CD8-positive, alpha-beta memory T cell (primary cell): ENCODE measurements around the gene STK38L. TPM values are rescaled to one million over a fixed set of nuclear protein-coding genes. Genes with fewer than 3 reads are reported as not detected.

Source experiments
- CTCF ChIA-PET: fragments of 350-600 bp; sonication (Branson Sonifier 250); formaldehyde crosslinking; loops from one replicate; lab custom pipeline; 2021; ENCODE audit warnings: antibody characterized with exemption; lab: Charles Lee
- POLR2A ChIA-PET: fragments of 350-600 bp; sonication (Branson Sonifier 250); formaldehyde crosslinking; loops from one replicate; lab custom pipeline; 2021; ENCODE audit warnings: antibody characterized with exemption; lab: Charles Lee
- DNase-seq, 5 donors: peaks; one replicate each; pipeline versions ENCODE4 v3.0.0 to v3.0.0-alpha.2; 2020 to 2022; ENCODE audit warnings: mixed read lengths in 1 of 5
- H3K27ac ChIP-seq: one replicate; pipeline ENCODE4 v1.7.0; 2013; ENCODE audit warnings: low read depth, mild to moderate bottlenecking, low read length, moderate library complexity
- H3K27me3 ChIP-seq: 2 replicates; pipeline ENCODE4 v1.7.0; 2013; ENCODE audit warnings: low read length, mild to moderate bottlenecking; ENCODE audit not compliant: insufficient read depth, poor library complexity, severe bottlenecking
- H3K36me3 ChIP-seq: 2 replicates; pipeline ENCODE4 v1.7.0; 2013; ENCODE audit warnings: mild to moderate bottlenecking, low read length, moderate library complexity; ENCODE audit not compliant: insufficient read depth
- H3K4me1 ChIP-seq: 2 replicates; pipeline ENCODE4 v1.7.0; 2013; ENCODE audit warnings: mild to moderate bottlenecking, low read length, moderate library complexity; ENCODE audit not compliant: insufficient read depth
- H3K4me3 ChIP-seq: 2 replicates; pipeline ENCODE4 v1.7.0; 2013; ENCODE audit warnings: mild to moderate bottlenecking, low read length
- H3K9me3 ChIP-seq: 2 replicates; pipeline ENCODE4 v1.7.0; 2013; ENCODE audit warnings: mild to moderate bottlenecking, low read length
- H3K27ac Mint-ChIP-seq, 8 donors: one replicate each; pipeline ENCODE4 v1.8.0; 2020 to 2021; ENCODE audit warnings: mixed read lengths in 8 of 8, mild to moderate bottlenecking in 6 of 8, inconsistent platforms in 3 of 8, moderate library complexity in 3 of 8
- H3K27me3 Mint-ChIP-seq, 2 donors: one replicate each; pipeline ENCODE4 v1.8.0; 2020 to 2021; ENCODE audit warnings: mixed read lengths in 2 of 2, mild to moderate bottlenecking in 1 of 2, moderate library complexity in 1 of 2
- H3K36me3 Mint-ChIP-seq, 3 donors: one replicate each; pipeline ENCODE4 v1.8.0; 2020 to 2021; ENCODE audit warnings: mixed read lengths in 3 of 3, inconsistent platforms in 1 of 3, mild to moderate bottlenecking in 1 of 3
- H3K4me1 Mint-ChIP-seq, 3 donors: one replicate each; pipeline ENCODE4 v1.8.0; 2020 to 2021; ENCODE audit warnings: mixed read lengths in 3 of 3, inconsistent platforms in 1 of 3, mild to moderate bottlenecking in 1 of 3
- H3K4me3 Mint-ChIP-seq, 7 donors: one replicate each; pipeline ENCODE4 v1.8.0; 2020 to 2021; ENCODE audit warnings: mixed read lengths in 7 of 7, mild to moderate bottlenecking in 6 of 7, moderate library complexity in 4 of 7, inconsistent platforms in 2 of 7
- H3K9me3 Mint-ChIP-seq, 5 donors: one replicate each; pipeline ENCODE4 v1.8.0; 2020 to 2022; ENCODE audit warnings: mixed read lengths in 5 of 5, mild to moderate bottlenecking in 3 of 5, moderate library complexity in 2 of 5, inconsistent platforms in 1 of 5
- polyA plus RNA-seq: library from polyadenylated mRNA; unstranded; fragments of 300-500 nt; fragmentation: Illumina TruSeq; gene quantifications from one replicate; pipeline ENCODE4 v1.2.3, GENCODE V29; 2021
- total RNA-seq, 2 experiments: library from RNA; stranded (reverse); gene quantifications; one replicate each; pipeline ENCODE4 v1.2.3, GENCODE V29; 2021

STK38L gene
- total and polyA plus RNA-seq, 3 experiments from 2014 or later: 7.1 to 27.7 (median 23.1) TPM

DNA sequence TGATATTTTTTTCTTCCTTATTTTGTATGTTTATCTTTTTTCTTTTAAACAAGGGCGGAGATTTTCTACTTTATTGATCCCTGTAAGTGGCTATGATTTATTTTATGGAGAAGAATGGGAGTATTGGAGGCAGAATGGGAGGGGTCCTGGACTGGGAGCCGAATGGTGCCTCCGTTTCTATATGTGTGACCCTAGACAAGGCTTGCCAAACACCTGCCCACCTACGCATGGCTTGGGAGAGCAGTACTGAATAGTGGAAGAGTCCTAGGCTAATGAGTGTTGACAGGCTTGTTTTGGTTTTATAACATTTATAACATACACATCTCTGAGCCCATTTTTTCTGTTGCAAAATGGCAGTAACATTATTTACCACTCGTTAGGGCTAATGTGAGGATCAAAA, 29.0 kb downstream of the STK38L start:
- H3K36me3 ChIP-seq: no peaks in the 10 kb centered on the region
- H3K4me1 Mint-ChIP-seq: peaks cover 17 to 40% (median 36%) of the 10 kb centered on the region in 3 donors
- ChIA-PET POLR2A (no interaction called here), CTCF (no interaction called here)
- no peak overlapping the region for H3K27ac Mint-ChIP-seq
- H3K4me3 ChIP-seq: no peak overlapping the region
- H3K27me3 Mint-ChIP-seq: no peaks in the 10 kb centered on the region
- no peak overlapping the region for H3K27ac ChIP-seq
- peaks cover 0 to 1% (median 0%) of the 10 kb centered on the region in 5 donors for H3K9me3 Mint-ChIP-seq
- no peaks in the 10 kb centered on the region for H3K27me3 ChIP-seq
- H3K4me3 Mint-ChIP-seq: no peak overlapping the region
- no peak for DNase-seq
- H3K36me3 Mint-ChIP-seq: peaks cover 2 to 15% (median 10%) of the 10 kb centered on the region in 3 donors
- H3K9me3 ChIP-seq: no peaks in the 10 kb centered on the region
- H3K4me1 ChIP-seq: no peaks in the 10 kb centered on the region

- no peaks in the 10 kb centered on the region for H3K4me1 ChIP-seq
- no peaks in the 10 kb centered on the region for H3K36me3 ChIP-seq
- no peaks in the 10 kb centered on the region for H3K27me3 ChIP-seq
- no peaks in the 10 kb centered on the region for H3K9me3 Mint-ChIP-seq
- H3K36me3 Mint-ChIP-seq: peaks cover 0 to 15% (median 8%) of the 10 kb centered on the region in 3 donors
- no peak overlapping the region for H3K4me3 ChIP-seq
- ChIA-PET POLR2A (no interaction called here), CTCF (no interaction called here)
- H3K27ac ChIP-seq: no peak overlapping the region
- no peaks in the 10 kb centered on the region for H3K27me3 Mint-ChIP-seq
- peak overlapping the region in 1 of 8 donors; percentile 5 for H3K27ac Mint-ChIP-seq
- no peaks in the 10 kb centered on the region for H3K9me3 ChIP-seq
- H3K4me1 Mint-ChIP-seq: peaks cover 17 to 43% (median 38%) of the 10 kb centered on the region in 3 donors
- no peak for DNase-seq
- no peak overlapping the region for H3K4me3 Mint-ChIP-seq
These were observed 30.6 kb downstream of the STK38L start for GRCh38 chr12:27274706-27275105.

DNA sequence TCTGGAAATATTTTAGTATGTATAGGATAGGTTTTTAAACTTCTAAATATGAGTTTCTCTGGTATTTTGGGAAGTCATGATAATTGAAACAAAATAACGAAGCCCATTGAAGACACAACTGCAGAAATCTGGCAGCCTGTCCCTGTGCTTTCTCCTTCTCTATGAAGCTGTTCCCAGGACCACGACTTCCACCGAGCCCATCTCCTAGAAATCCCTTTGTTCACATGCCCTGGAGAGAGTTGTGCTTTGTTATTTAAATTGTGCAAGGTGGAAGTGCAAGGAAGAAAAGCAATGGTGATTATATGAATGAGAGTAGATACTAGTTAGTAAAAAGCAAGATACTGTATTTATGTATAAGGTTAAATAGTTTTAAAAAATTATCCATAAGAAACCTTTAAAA, 32.2 kb downstream of the STK38L start:
- Mint-ChIP-seq H3K36me3 (peaks cover 0 to 15% (median 4%) of the 10 kb centered on the region in 3 donors), H3K9me3 (no peaks in the 10 kb centered on the region)
- CTCF ChIA-PET: no interaction called here

DNA sequence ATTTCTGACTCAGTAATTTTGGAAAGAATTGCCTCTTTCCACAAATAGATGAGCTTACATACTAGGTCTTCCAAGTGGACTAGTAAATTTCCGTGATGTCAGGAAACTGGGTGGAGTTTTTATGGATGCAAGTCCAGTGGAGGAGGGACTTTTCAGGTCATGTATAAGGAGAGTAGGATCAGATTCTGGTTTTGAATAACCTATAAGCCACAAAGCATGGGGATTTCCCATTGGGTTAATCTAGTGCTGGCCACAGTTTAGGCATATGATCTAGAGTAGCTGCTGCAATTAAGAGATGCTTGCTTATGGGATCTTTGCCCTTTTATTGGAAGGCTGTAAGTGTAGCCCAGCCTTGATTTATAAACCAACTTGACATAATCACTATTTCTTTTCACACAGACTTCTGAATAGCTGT, 33.8 kb downstream of the STK38L start:
- H3K4me3 ChIP-seq: no peak overlapping the region
- no peak for DNase-seq
- no peak overlapping the region for H3K27ac ChIP-seq
- H3K36me3 ChIP-seq: no peaks in the 10 kb centered on the region
- H3K9me3 ChIP-seq: no peaks in the 10 kb centered on the region
- H3K4me1 ChIP-seq: no peaks in the 10 kb centered on the region
- H3K27ac Mint-ChIP-seq: no peak overlapping the region
- peaks cover 0 to 15% (median 3%) of the 10 kb centered on the region in 3 donors for H3K36me3 Mint-ChIP-seq
- H3K4me1 Mint-ChIP-seq: peaks cover 6 to 30% (median 21%) of the 10 kb centered on the region in 3 donors
- H3K27me3 ChIP-seq: no peaks in the 10 kb centered on the region
- CTCF ChIA-PET: no interaction called here
- H3K9me3 Mint-ChIP-seq: no peaks in the 10 kb centered on the region
- no peaks in the 10 kb centered on the region for H3K27me3 Mint-ChIP-seq
- POLR2A ChIA-PET: no interaction called here
- no peak overlapping the region for H3K4me3 Mint-ChIP-seq

More for the DNA sequence above, 32.2 kb downstream of the STK38L start:
- H3K9me3 ChIP-seq: no peaks in the 10 kb centered on the region
- no peak overlapping the region for H3K4me3 Mint-ChIP-seq
- H3K4me1 ChIP-seq: no peaks in the 10 kb centered on the region
- no peak overlapping the region for H3K4me3 ChIP-seq
- no peaks in the 10 kb centered on the region for H3K27me3 Mint-ChIP-seq
- POLR2A ChIA-PET: no interaction called here
- H3K36me3 ChIP-seq: no peaks in the 10 kb centered on the region
- H3K4me1 Mint-ChIP-seq: peaks cover 13 to 37% (median 33%) of the 10 kb centered on the region in 3 donors
- H3K27ac Mint-ChIP-seq: peak overlapping the region in 1 of 8 donors; percentile 8
- H3K27me3 ChIP-seq: no peaks in the 10 kb centered on the region
- no peak for DNase-seq
- H3K27ac ChIP-seq: no peak overlapping the region

GRCh38 chr12:27279826-27280225, 35.7 kb downstream of the STK38L start:
- Histone ChIP-seq H3K9me3 (no peaks in the 10 kb centered on the region), H3K27me3 (no peaks in the 10 kb centered on the region), H3K36me3 (no peaks in the 10 kb centered on the region), H3K4me1 (no peaks in the 10 kb centered on the region), H3K4me3 (no peak overlapping the region), H3K27ac (no peak overlapping the region)
- Mint-ChIP-seq H3K27me3 (no peaks in the 10 kb centered on the region), H3K9me3 (no peaks in the 10 kb centered on the region), H3K4me3 (no peak overlapping the region), H3K4me1 (peaks cover 6 to 25% (median 19%) of the 10 kb centered on the region in 3 donors), H3K36me3 (peaks cover 0 to 7% (median 2%) of the 10 kb centered on the region in 3 donors), H3K27ac (no peak overlapping the region)
- ChIA-PET CTCF (interaction anchor here (1.2 kb wide), 1 partner anchor 15 kb away, joined by 4 read pairs; no protein-coding TSS in a partner anchor), POLR2A (no interaction called here)
- DNase-seq: no peak

- Histone ChIP-seq H3K27ac (no peak overlapping the region), H3K36me3 (no peaks in the 10 kb centered on the region), H3K4me3 (no peak overlapping the region), H3K4me1 (no peaks in the 10 kb centered on the region), H3K9me3 (no peaks in the 10 kb centered on the region), H3K27me3 (no peaks in the 10 kb centered on the region)
- POLR2A ChIA-PET: no interaction called here
- DNase-seq: no peak
- no peak overlapping the region for H3K27ac Mint-ChIP-seq
- H3K9me3 Mint-ChIP-seq: no peaks in the 10 kb centered on the region
- peaks cover 0 to 6% (median 0%) of the 10 kb centered on the region in 3 donors for H3K36me3 Mint-ChIP-seq
- H3K27me3 Mint-ChIP-seq: no peaks in the 10 kb centered on the region
- CTCF ChIA-PET: no interaction called here
- peaks cover 6 to 21% (median 17%) of the 10 kb centered on the region in 3 donors for H3K4me1 Mint-ChIP-seq
- H3K4me3 Mint-ChIP-seq: no peak overlapping the region
These were observed 36.3 kb downstream of the STK38L start for GRCh38 chr12:27280412-27280811.

DNA sequence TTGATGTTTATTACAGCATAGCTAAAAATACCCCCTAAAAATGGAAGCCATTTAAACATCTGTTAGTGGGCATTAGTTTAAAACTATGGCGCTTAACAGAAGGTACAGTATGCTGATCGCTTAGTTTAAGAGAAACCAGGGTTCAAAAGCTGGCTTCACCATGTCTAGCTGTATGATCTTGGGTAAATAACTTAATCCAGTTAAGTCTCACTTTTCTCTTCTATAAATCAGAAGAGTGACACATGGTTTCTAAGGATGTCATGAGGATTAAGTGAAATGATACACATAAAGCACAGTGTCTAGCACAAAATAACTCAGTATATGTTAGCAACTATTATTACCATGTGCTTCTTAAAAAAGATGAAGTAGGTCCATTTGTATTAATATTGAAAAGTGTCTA, 38.7 kb downstream of the STK38L start:
- H3K27me3 Mint-ChIP-seq: no peaks in the 10 kb centered on the region
- CTCF ChIA-PET: no interaction called here
- no peak overlapping the region for H3K27ac Mint-ChIP-seq
- Histone ChIP-seq H3K4me3 (no peak overlapping the region), H3K27me3 (no peaks in the 10 kb centered on the region), H3K4me1 (no peaks in the 10 kb centered on the region), H3K27ac (no peak overlapping the region), H3K36me3 (no peaks in the 10 kb centered on the region), H3K9me3 (no peaks in the 10 kb centered on the region)
- DNase-seq: no peak
- POLR2A ChIA-PET: no interaction called here
- peaks cover 3 to 20% (median 6%) of the 10 kb centered on the region in 3 donors for H3K4me1 Mint-ChIP-seq
- no peak overlapping the region for H3K4me3 Mint-ChIP-seq
- no peaks in the 10 kb centered on the region for H3K9me3 Mint-ChIP-seq
- peaks cover 0 to 8% (median 0%) of the 10 kb centered on the region in 3 donors for H3K36me3 Mint-ChIP-seq

DNA sequence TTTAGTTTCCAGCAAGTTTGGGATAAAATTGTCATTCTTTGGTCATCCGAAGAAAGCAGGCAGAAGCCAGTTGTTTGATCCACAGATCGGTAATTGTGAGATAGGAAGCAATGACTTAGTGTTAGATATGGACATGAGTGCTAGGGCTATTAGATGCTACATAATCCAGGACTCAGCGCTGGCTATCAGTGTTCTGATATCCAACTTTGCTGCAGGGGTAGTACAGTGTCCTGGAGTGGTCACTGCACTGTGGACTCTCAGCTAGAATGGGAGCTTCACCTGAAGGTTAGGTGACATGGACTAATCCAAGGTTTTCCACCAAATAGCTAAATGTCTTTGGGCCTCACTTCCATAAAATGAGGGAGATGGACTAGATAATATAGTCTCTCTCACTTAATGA, 39.9 kb downstream of the STK38L start:
- no peak for DNase-seq
- peaks cover 3 to 13% (median 3%) of the 10 kb centered on the region in 3 donors for H3K4me1 Mint-ChIP-seq
- H3K27ac Mint-ChIP-seq: no peak overlapping the region
- Histone ChIP-seq H3K4me1 (no peaks in the 10 kb centered on the region), H3K27ac (no peak overlapping the region), H3K9me3 (no peaks in the 10 kb centered on the region), H3K27me3 (no peaks in the 10 kb centered on the region), H3K36me3 (no peaks in the 10 kb centered on the region), H3K4me3 (no peak overlapping the region)
- ChIA-PET POLR2A (no interaction called here), CTCF (no interaction called here)
- H3K9me3 Mint-ChIP-seq: no peaks in the 10 kb centered on the region
- no peaks in the 10 kb centered on the region for H3K27me3 Mint-ChIP-seq
- H3K36me3 Mint-ChIP-seq: peaks cover 0 to 8% (median 0%) of the 10 kb centered on the region in 3 donors
- H3K4me3 Mint-ChIP-seq: no peak overlapping the region
